Chondrocyte (in vitro differentiated cells): ENCODE data around the gene PPP1CB. TPM values are rescaled to one million over a fixed set of nuclear protein-coding genes. Genes with fewer than 3 reads are reported as not detected.

ENCODE experiments used
- DNase-seq: peaks from one replicate; pipeline ENCODE4 v3.0.0; 2021; ENCODE audit warnings: mixed read lengths, low spot score
- H3K27ac Mint-ChIP-seq: one replicate; pipeline ENCODE4 v1.8.0; 2021; ENCODE audit warnings: mild to moderate bottlenecking, moderate library complexity, mixed read lengths; ENCODE audit not compliant: unreplicated experiment
- H3K27me3 Mint-ChIP-seq: 2 replicates; pipeline ENCODE4 v1.8.0; 2021; ENCODE audit warnings: low read depth, mixed read lengths
- H3K36me3 Mint-ChIP-seq: 2 replicates; pipeline ENCODE4 v1.8.0; 2021; ENCODE audit warnings: low read depth, mixed read lengths
- H3K4me1 Mint-ChIP-seq: 2 replicates; pipeline ENCODE4 v1.8.0; 2021; ENCODE audit warnings: low read depth, mild to moderate bottlenecking, mixed read lengths
- H3K4me3 Mint-ChIP-seq: one replicate; pipeline ENCODE4 v1.8.0; 2021; ENCODE audit warnings: mild to moderate bottlenecking, moderate library complexity, mixed read lengths; ENCODE audit not compliant: unreplicated experiment
- H3K9me3 Mint-ChIP-seq: 2 replicates; pipeline ENCODE4 v1.8.0; 2021; ENCODE audit warnings: low read depth, mixed read lengths
- total RNA-seq: library from RNA; stranded (reverse); gene quantifications from 3 replicates; pipeline ENCODE4 v1.2.1, GENCODE V29; 2021
- TF ChIP-seq, protein P1 (sequence below): fragments of 200-600 bp; sonication (generic); IDR thresholded peaks from 2 replicates; pipeline ENCODE4 v1.5.0; 2021; ENCODE audit warnings: antibody characterized with exemption, mild to moderate bottlenecking, moderate library complexity

The PPP1CB gene
- total RNA-seq, 1 donor from 2014 or later, result 447 TPM

DNA sequence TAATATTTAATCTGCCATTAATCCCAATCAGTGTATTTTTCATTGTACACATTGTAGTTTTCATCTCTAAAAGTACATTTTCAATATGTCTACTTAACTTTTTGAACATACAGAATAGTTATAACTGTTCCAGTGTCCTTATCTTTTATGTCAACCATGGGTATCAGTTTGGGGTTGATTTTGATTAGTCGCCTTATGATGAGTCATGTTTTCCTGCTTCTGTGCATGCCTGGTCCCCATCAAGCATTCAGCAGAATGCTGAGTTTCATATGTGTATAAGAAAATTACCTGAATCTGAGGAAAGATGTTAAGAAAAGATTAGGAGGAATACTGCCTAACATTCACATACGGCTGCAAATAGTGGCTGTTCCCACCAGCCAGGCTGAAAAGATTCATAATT is 76.8 kb downstream of the PPP1CB start:
- no peak for DNase-seq
- no peaks in the 10 kb centered on the region for H3K9me3 Mint-ChIP-seq
- H3K27ac Mint-ChIP-seq, result no peak overlapping the region
- H3K36me3 Mint-ChIP-seq, result no peaks in the 10 kb centered on the region
- TF ChIP-seq, protein P1, sequence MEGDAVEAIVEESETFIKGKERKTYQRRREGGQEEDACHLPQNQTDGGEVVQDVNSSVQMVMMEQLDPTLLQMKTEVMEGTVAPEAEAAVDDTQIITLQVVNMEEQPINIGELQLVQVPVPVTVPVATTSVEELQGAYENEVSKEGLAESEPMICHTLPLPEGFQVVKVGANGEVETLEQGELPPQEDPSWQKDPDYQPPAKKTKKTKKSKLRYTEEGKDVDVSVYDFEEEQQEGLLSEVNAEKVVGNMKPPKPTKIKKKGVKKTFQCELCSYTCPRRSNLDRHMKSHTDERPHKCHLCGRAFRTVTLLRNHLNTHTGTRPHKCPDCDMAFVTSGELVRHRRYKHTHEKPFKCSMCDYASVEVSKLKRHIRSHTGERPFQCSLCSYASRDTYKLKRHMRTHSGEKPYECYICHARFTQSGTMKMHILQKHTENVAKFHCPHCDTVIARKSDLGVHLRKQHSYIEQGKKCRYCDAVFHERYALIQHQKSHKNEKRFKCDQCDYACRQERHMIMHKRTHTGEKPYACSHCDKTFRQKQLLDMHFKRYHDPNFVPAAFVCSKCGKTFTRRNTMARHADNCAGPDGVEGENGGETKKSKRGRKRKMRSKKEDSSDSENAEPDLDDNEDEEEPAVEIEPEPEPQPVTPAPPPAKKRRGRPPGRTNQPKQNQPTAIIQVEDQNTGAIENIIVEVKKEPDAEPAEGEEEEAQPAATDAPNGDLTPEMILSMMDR, result no peak
- no peak overlapping the region for H3K4me3 Mint-ChIP-seq
- H3K4me1 Mint-ChIP-seq, result peaks cover 4% of the 10 kb centered on the region
- no peaks in the 10 kb centered on the region for H3K27me3 Mint-ChIP-seq

DNA sequence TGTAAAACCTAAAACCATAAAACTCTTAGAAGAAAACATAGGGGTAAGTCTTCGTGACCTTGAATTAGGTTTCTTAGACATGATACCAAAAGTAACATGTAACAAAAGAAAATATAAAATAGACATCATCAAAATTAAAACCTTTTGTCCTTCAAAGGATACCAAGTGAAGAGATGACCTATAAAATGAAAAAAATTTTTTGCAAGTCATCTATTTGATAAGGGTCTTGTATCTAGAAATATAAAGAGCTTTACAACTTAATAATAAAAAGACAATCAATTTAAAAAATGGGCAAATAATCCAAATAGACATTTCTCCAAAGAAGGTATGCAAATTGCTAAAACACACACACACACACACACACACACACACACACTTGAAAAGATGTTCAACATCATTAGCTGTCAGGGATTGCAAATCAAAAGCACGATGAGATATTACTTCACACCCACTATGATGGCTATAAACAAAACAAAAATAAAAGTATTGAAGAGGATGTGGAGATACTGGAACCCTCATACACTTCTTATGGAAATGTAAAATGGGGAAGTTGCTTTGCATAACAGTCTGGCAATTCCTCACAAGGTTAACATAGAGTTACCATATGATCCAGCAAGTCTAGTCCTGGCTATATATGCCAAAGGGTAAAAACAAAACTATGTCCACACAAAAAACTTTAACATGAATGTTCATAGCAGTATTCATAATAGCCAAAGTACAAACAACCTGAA is 82.3 kb downstream of the PPP1CB start:
- Mint-ChIP-seq H3K4me1 (peaks cover 14% of the 10 kb centered on the region), H3K27ac (no peak overlapping the region), H3K9me3 (no peaks in the 10 kb centered on the region), H3K27me3 (no peaks in the 10 kb centered on the region), H3K4me3 (no peak overlapping the region), H3K36me3 (no peaks in the 10 kb centered on the region)
- TF ChIP-seq, protein P1, result no peak
- no peak for DNase-seq

DNA sequence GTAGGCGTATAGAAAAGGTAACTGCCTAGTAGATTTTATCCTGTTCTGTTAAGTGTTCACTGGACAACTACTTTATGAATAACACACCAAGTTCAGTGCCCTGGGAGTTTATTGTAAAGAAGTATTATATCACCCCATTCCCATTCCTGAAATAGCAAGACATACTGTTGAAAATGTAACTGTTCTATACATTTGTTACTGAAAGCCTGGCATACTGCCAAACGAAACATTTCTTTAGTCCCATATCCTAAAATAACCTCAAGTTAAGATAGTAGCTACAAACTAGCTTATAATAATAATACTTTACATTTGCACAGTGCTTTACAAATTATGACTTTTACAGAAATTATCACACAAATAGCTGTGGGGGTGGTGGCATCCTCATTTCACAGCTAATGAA is 84.2 kb downstream of the PPP1CB start:
- TF ChIP-seq, protein P1, result no peak
- H3K9me3 Mint-ChIP-seq, result no peaks in the 10 kb centered on the region
- no peak overlapping the region for H3K27ac Mint-ChIP-seq
- H3K4me3 Mint-ChIP-seq, result no peak overlapping the region
- H3K36me3 Mint-ChIP-seq, result no peaks in the 10 kb centered on the region
- H3K27me3 Mint-ChIP-seq, result no peaks in the 10 kb centered on the region
- H3K4me1 Mint-ChIP-seq, result peaks cover 14% of the 10 kb centered on the region
- no peak for DNase-seq

GRCh38 chr2:28838971-28839370 is 87.3 kb downstream of the PPP1CB start:
- Mint-ChIP-seq H3K36me3 (no peaks in the 10 kb centered on the region), H3K27ac (no peak overlapping the region), H3K9me3 (no peaks in the 10 kb centered on the region), H3K4me3 (no peak overlapping the region), H3K4me1 (peaks cover 29% of the 10 kb centered on the region), H3K27me3 (no peaks in the 10 kb centered on the region)
- TF ChIP-seq, protein P1, result no peak
- no peak for DNase-seq

GRCh38 chr2:28842042-28842441 is 90.4 kb downstream of the PPP1CB start:
- TF ChIP-seq, protein P1, result no peak
- Mint-ChIP-seq H3K27ac (peak overlapping the region; percentile 72), H3K27me3 (no peaks in the 10 kb centered on the region), H3K4me3 (no peak overlapping the region), H3K4me1 (peaks cover 15% of the 10 kb centered on the region), H3K9me3 (no peaks in the 10 kb centered on the region), H3K36me3 (peaks cover 2% of the 10 kb centered on the region)
- no peak for DNase-seq

Other genes starting within 250 kb of the PPP1CB start
- 1.6 to 3.4 TPM (median 1.6 TPM) in 3 replicates for gene SPDYA, start 59.0 kb downstream of the PPP1CB start, total RNA-seq
- 8.8 to 12.5 TPM (median 10.1 TPM) in 3 replicates for gene TRMT61B, start 118.5 kb downstream of the PPP1CB start, total RNA-seq
- 37.6 to 44.0 TPM (median 39.3 TPM) in 3 replicates for gene WDR43, start 142.8 kb downstream of the PPP1CB start, total RNA-seq
- 0.07 to 0.72 TPM (median 0.49 TPM) in 3 replicates for gene TOGARAM2, start 229.5 kb downstream of the PPP1CB start, total RNA-seq